H1 (cell line): ENCODE data around the gene INPP5F.

Experiments
- CBX8 ChIP-seq: fragments of 300-800, 300-1000 bp; sonication (generic); IDR thresholded peaks from 2 replicates; pipeline ENCODE4 v1.7.1; 2016; ENCODE audit warnings: low read depth, low read length, borderline replicate concordance
- CHD2 ChIP-seq: IDR thresholded peaks from 2 replicates; pipeline ENCODE4 v1.6.1; 2012; ENCODE audit warnings: low read length, improper control_type of control experiment
- CTCF ChIP-seq, 3 experiments: IDR thresholded peaks; 1 replicate in 2 of 3; 2 replicates in 1 of 3; pipeline versions ENCODE4 v1.5.1 to v1.6.1; 2011; ENCODE audit warnings: low read length in 3 of 3, mild to moderate bottlenecking in 3 of 3, inconsistent platforms in 2 of 3, low read depth in 1 of 3, moderate library complexity in 1 of 3; ENCODE audit not compliant: insufficient read depth in 1 of 3; ENCODE audit errors: control extremely low read depth in 1 of 3
- MAX ChIP-seq: IDR thresholded peaks from 2 replicates; pipeline ENCODE4 v1.6.1; 2012; ENCODE audit warnings: inconsistent platforms
- POLR2A ChIP-seq, 2 experiments: IDR thresholded peaks; 1 replicate in 1 of 2; 2 replicates in 1 of 2; pipeline ENCODE4 v1.6.1; 2011; ENCODE audit warnings: low read depth in 2 of 2, low read length in 2 of 2, mild to moderate bottlenecking in 2 of 2; ENCODE audit errors: control extremely low read depth in 1 of 2
- RBBP5 ChIP-seq: IDR thresholded peaks from 2 replicates; pipeline ENCODE4 v1.7.1; 2012; ENCODE audit warnings: low read depth, mild to moderate bottlenecking, inconsistent platforms, low read length, moderate library complexity, borderline replicate concordance
- SIX5 ChIP-seq: IDR thresholded peaks from 2 replicates; pipeline ENCODE4 v1.6.1; 2011; ENCODE audit warnings: mild to moderate bottlenecking, low read depth, low read length
- SP1 ChIP-seq: IDR thresholded peaks from 2 replicates; pipeline ENCODE4 v1.6.1; 2011; ENCODE audit warnings: low read depth, low read length
- SP2 ChIP-seq: IDR thresholded peaks from 2 replicates; pipeline ENCODE4 v1.6.1; 2012; ENCODE audit warnings: mild to moderate bottlenecking, low read length, inconsistent platforms
- YY1 ChIP-seq: IDR thresholded peaks from 2 replicates; pipeline ENCODE4 v1.6.1; 2011; ENCODE audit warnings: low read depth, mild to moderate bottlenecking, low read length
- ZNF274 ChIP-seq: IDR thresholded peaks from 2 replicates; pipeline ENCODE4 v1.7.0; 2012; ENCODE audit warnings: low read length, borderline replicate concordance; ENCODE audit errors: extremely low read depth

DNA sequence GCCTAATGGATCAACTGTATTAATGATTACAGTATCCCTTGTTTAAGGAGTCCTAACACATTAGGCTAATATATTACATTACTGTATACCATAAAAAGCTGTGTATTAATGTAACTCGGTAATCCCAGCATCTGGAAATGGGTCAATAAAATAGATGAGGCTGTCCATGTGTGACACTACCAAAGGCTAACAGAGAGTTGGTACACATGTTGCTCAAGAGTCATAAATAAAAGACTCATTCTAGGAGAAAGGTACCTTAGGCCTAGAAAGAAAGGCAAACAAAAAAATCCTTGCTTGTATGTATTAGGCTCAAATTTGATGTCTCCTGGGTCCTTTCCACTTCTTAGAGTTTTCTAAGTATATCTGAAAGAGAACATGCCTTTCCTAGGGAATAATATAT lies 132.2 kb downstream of the INPP5F start:
- TF ChIP-seq POLR2A (IDR thresholded peaks at IDR 0.05; ENCODE audit: control extremely low read depth in 1 of 2, low read depth in 2 of 2, low read length in 2 of 2) (no peak), SP2 (no peak), MAX (no peak), CTCF (IDR thresholded peaks at IDR 0.05; ENCODE audit: control extremely low read depth in 1 of 3, insufficient read depth in 1 of 3, low read depth in 1 of 3, low read length in 3 of 3) (no peak), CHD2 (no peak), ZNF274 (no peak), RBBP5 (no peak), YY1 (no peak), SIX5 (no peak), CBX8 (no peak), SP1 (no peak)
